C4-2B (cell line): ENCODE measurements around the gene FOXK2.

Experiments
- CTCF ChIP-seq: fragments of 450-650 bp; conservative IDR thresholded peaks from 2 replicates; pipeline ENCODE4 v1.5.1; 2017; ENCODE audit warnings: mild to moderate bottlenecking
- ZFX ChIP-seq: fragments of 450-650 bp; IDR thresholded peaks from 2 replicates; pipeline ENCODE4 v1.6.1; 2017

GRCh38 chr17:82544431-82545070, 25.0 kb downstream of the FOXK2 start:
- TF ChIP-seq CTCF (no peak), ZFX (no peak)
